ENCODE data around the gene TRIO.
"Not testable (repeated sequence)": the region's sequence is repeated elsewhere in the genome, so short reads cannot be mapped to it uniquely, and the experiment has no call there.

Gene TRIO

GRCh38 chr5:14528926-14529325 lies 385.8 kb downstream of the TRIO start:
- no peak for FAIRE-seq

GRCh38 chr5:14531668-14532067 lies 388.5 kb downstream of the TRIO start:
- no peak for FAIRE-seq

GRCh38 chr5:14532180-14532579 lies 389.0 kb downstream of the TRIO start:
- no peak for FAIRE-seq

GRCh38 chr5:14534773-14535172 lies 391.6 kb downstream of the TRIO start:
- FAIRE-seq: no peak

- no peak for FAIRE-seq
Observed at GRCh38 chr5:14545308-14545707, 402.2 kb downstream of the TRIO start.

GRCh38 chr5:14545862-14546261 lies 402.7 kb downstream of the TRIO start:
- no peak for FAIRE-seq

- FAIRE-seq: no peak
Observed at GRCh38 chr5:14547666-14548065, 404.5 kb downstream of the TRIO start.

GRCh38 chr5:14551211-14551610 lies 408.1 kb downstream of the TRIO start:
- FAIRE-seq: no peak

- FAIRE-seq: no peak
Observed at GRCh38 chr5:14552017-14552416, 408.9 kb downstream of the TRIO start.

GRCh38 chr5:14554288-14554687 lies 411.1 kb downstream of the TRIO start:
- FAIRE-seq: not testable (repeated sequence)

- no peak for FAIRE-seq
Observed at GRCh38 chr5:14556015-14556414, 412.9 kb downstream of the TRIO start.

GRCh38 chr5:14557203-14557770 lies 414.1 kb downstream of the TRIO start:
- no peak for FAIRE-seq

- FAIRE-seq: no peak
Observed at GRCh38 chr5:14557791-14558415, 414.8 kb downstream of the TRIO start.

Measured in A204.1 (cell line).